Esophagus muscularis mucosa (tissue), 4 donors: ENCODE data around the gene LMF1.

Experiments
- EP300 ChIP-seq: sonication (generic); formaldehyde crosslinking; IDR thresholded peaks from one replicate; pipeline ENCODE4 v1.6.1; 2017; ENCODE audit warnings: antibody characterized with exemption
- POLR2A ChIP-seq: fragments of 450-650 bp; IDR thresholded peaks from one replicate; pipeline ENCODE4 v1.6.1; 2017; ENCODE audit warnings: antibody characterized with exemption, moderate library complexity, mild to moderate bottlenecking, low read depth
- POLR2AphosphoS5 ChIP-seq, 2 donors: sonication (generic); formaldehyde crosslinking; IDR thresholded peaks; one replicate each; pipeline ENCODE4 v1.6.1; 2017; ENCODE audit warnings: antibody characterized with exemption in 2 of 2
- TF ChIP-seq, protein P1 (sequence below), 3 experiments: fragments of 200-600 bp in 2 of 3; fragments of 450-650 bp in 1 of 3; sonication (generic) in 2 of 3; IDR thresholded peaks; one replicate each; pipeline ENCODE4 v1.5.1; 2017 to 2019; ENCODE audit warnings: antibody characterized with exemption in 3 of 3, mild to moderate bottlenecking in 2 of 3, moderate library complexity in 1 of 3

GRCh38 chr16:1006781-1007180, 36.0 kb upstream of the LMF1 start:
- TF ChIP-seq, protein P1, sequence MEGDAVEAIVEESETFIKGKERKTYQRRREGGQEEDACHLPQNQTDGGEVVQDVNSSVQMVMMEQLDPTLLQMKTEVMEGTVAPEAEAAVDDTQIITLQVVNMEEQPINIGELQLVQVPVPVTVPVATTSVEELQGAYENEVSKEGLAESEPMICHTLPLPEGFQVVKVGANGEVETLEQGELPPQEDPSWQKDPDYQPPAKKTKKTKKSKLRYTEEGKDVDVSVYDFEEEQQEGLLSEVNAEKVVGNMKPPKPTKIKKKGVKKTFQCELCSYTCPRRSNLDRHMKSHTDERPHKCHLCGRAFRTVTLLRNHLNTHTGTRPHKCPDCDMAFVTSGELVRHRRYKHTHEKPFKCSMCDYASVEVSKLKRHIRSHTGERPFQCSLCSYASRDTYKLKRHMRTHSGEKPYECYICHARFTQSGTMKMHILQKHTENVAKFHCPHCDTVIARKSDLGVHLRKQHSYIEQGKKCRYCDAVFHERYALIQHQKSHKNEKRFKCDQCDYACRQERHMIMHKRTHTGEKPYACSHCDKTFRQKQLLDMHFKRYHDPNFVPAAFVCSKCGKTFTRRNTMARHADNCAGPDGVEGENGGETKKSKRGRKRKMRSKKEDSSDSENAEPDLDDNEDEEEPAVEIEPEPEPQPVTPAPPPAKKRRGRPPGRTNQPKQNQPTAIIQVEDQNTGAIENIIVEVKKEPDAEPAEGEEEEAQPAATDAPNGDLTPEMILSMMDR (IDR thresholded peaks at IDR 0.05): no peak
- TF ChIP-seq POLR2A: no peak
- no peak for TF ChIP-seq POLR2AphosphoS5 (IDR thresholded peaks at IDR 0.05)
- TF ChIP-seq EP300: no peak
